HepG2 (cell line): ENCODE data around the gene PTPRO. TPM values are rescaled to one million over a fixed set of nuclear protein-coding genes. Genes with fewer than 3 reads are reported as not detected.

ENCODE experiments used
- ATAC-seq: fragments of 200-7000 bp; cut with Tn5 transposase; 3 replicates; pipeline ENCODE4 v1.9.1; 2020; ENCODE audit warnings: mild to moderate bottlenecking, moderate library complexity
- BruUV-seq: library from RNA; stranded (reverse); fragments of 400-500 nt; replicated peaks from 2 replicates; lab custom pipeline; 2021; lab: Mats Ljungman, UMichigan
- CTCF ChIA-PET: fragments of 300-600 bp; formaldehyde crosslinking; extraction: SDS; loops from one replicate; lab custom pipeline; 2021; ENCODE audit warnings: low total read pairs, inconsistent platforms, low intra/inter-chr PET ratio; lab: Yijun Ruan, JAX
- POLR2A ChIA-PET: fragments of 350-600 bp; sonication (Branson Sonifier 250); formaldehyde crosslinking; loops from one replicate; lab custom pipeline; 2020; ENCODE audit warnings: antibody characterized with exemption, inconsistent platforms; lab: Yijun Ruan, JAX
- DNase-seq: peaks from one replicate; pipeline ENCODE4 v3.0.0-alpha.2; 2015; ENCODE audit warnings: low spot score
- FAIRE-seq: peaks from 3 replicates; lab custom pipeline; 2011; peaks lifted over from hg19 to GRCh38; lab: Jason Lieb, UNC
- H2AFZ ChIP-seq: one replicate; pipeline ENCODE4 v1.6.1; 2011; ENCODE audit warnings: low read length, inconsistent platforms
- H3K27ac ChIP-seq: fragments of 300-600 bp; 3 replicates; pipeline ENCODE4 v1.8.0; 2011; ENCODE audit warnings: mixed run types, mild to moderate bottlenecking, mixed read lengths, low read length, inconsistent platforms; ENCODE audit not compliant: insufficient read depth; ENCODE audit errors: extremely low read length
- H3K27me3 ChIP-seq, 2 experiments: fragments of 200-600 bp in 1 of 2; 2 replicates in 1 of 2; 3 replicates in 1 of 2; pipeline versions ENCODE4 v1.6.0 to v1.8.0; 2011; ENCODE audit warnings: low read length in 2 of 2, mild to moderate bottlenecking in 2 of 2, moderate library complexity in 2 of 2, inconsistent platforms in 1 of 2; ENCODE audit not compliant: insufficient read depth in 2 of 2, control insufficient read depth in 1 of 2
- H3K36me3 ChIP-seq, 2 experiments: fragments of 200-600 bp in 1 of 2; replicated peaks in 1 of 2; 2 replicates in 1 of 2; 3 replicates in 1 of 2; pipeline versions ENCODE4 v1.5.1 to v1.8.0; 2011; ENCODE audit warnings: low read length in 2 of 2, inconsistent platforms in 1 of 2; ENCODE audit not compliant: insufficient read depth in 2 of 2, control insufficient read depth in 1 of 2
- H3K4me1 ChIP-seq: 2 replicates; pipeline ENCODE4 v1.5.1; 2012; ENCODE audit warnings: low read length, inconsistent platforms; ENCODE audit not compliant: insufficient read depth
- H3K4me2 ChIP-seq: 2 replicates; pipeline ENCODE4 v1.6.0; 2011; ENCODE audit warnings: low read depth, low read length, inconsistent platforms
- H3K4me3 ChIP-seq, 3 experiments: fragments of 200-600 bp in 1 of 3; sonication (generic), shearing (Covaris generic) in 1 of 3; replicated peaks in 1 of 3; 2 replicates each; pipeline ENCODE4 v1.5.1; 2011 to 2016; ENCODE audit warnings: low read length in 3 of 3, inconsistent platforms in 2 of 3, low read depth in 2 of 3, mild to moderate bottlenecking in 2 of 3, control low read depth in 1 of 3, mixed read lengths in 1 of 3; ENCODE audit not compliant: insufficient read depth in 1 of 3
- H3K79me2 ChIP-seq: one replicate; pipeline ENCODE4 v1.6.1; 2011; ENCODE audit warnings: low read length, inconsistent platforms; ENCODE audit not compliant: insufficient read depth
- H3K9ac ChIP-seq: 2 replicates; pipeline ENCODE4 v1.6.0; 2011; ENCODE audit warnings: mild to moderate bottlenecking, low read depth, low read length, inconsistent platforms; ENCODE audit not compliant: insufficient read depth
- H3K9me3 ChIP-seq: 2 replicates; pipeline ENCODE4 v1.5.1; 2012; ENCODE audit warnings: mild to moderate bottlenecking, low read length
- H4K20me1 ChIP-seq: 2 replicates; pipeline ENCODE4 v1.6.0; 2011; ENCODE audit warnings: inconsistent platforms, mild to moderate bottlenecking, low read length, moderate library complexity; ENCODE audit not compliant: insufficient read depth
- EHMT2 ChIP-seq: fragments of 200-600 bp; sonication (generic); IDR thresholded peaks from 2 replicates; pipeline ENCODE4 v1.7.0; 2017; ENCODE audit warnings: antibody characterized with exemption, low read depth, low read length, borderline replicate concordance
- FOXC1 ChIP-seq: sonication (generic); formaldehyde crosslinking; IDR thresholded peaks from 2 replicates; pipeline ENCODE4 v1.8.0; 2022; ENCODE audit warnings: mild to moderate bottlenecking, missing genetic modification reagents, borderline replicate concordance
- FOXO1 ChIP-seq: sonication (generic); formaldehyde crosslinking; IDR thresholded peaks from 2 replicates; pipeline ENCODE4 v1.4.0; 2020; ENCODE audit warnings: missing genetic modification reagents
- SRSF9 ChIP-seq: fragments of 200-400 bp; formaldehyde crosslinking; IDR thresholded peaks from 2 replicates; pipeline ENCODE4 v1.6.1; 2018; ENCODE audit warnings: borderline replicate concordance, mild to moderate bottlenecking, low read depth, low read length; ENCODE audit not compliant: insufficient read depth, poor library complexity, severe bottlenecking
- YEATS4 ChIP-seq: sonication (generic); formaldehyde crosslinking; IDR thresholded peaks from 2 replicates; pipeline ENCODE4 v1.4.0; 2020; ENCODE audit warnings: missing genetic modification reagents, borderline replicate concordance
- ZBTB3 ChIP-seq: sonication (generic); formaldehyde crosslinking; IDR thresholded peaks from 2 replicates; pipeline ENCODE4 v1.4.0; 2020; ENCODE audit warnings: low read depth, mild to moderate bottlenecking, moderate library complexity, missing genetic modification reagents, borderline replicate concordance
- ZNF275 ChIP-seq: sonication (generic); formaldehyde crosslinking; IDR thresholded peaks from 2 replicates; pipeline ENCODE4 v1.8.0; 2022; ENCODE audit warnings: missing genetic modification reagents, mild to moderate bottlenecking, inconsistent platforms, borderline replicate concordance
- ZNF362 ChIP-seq: sonication (generic); formaldehyde crosslinking; IDR thresholded peaks from 2 replicates; pipeline ENCODE4 v1.4.0; 2020; ENCODE audit warnings: missing genetic modification reagents, mild to moderate bottlenecking, borderline replicate concordance
- WGBS: methylation state at CpG from one replicate; pipeline ENCODE4 v1.1.6; 2017; ENCODE audit warnings: low lambda C conversion rate; 5-methylcytosine and 5-hydroxymethylcytosine counted together
- in situ Hi-C: cut with HindIII; loops from 2 replicates; pipeline ENCODE4 v1.10.0; 2017; ENCODE audit warnings: low pct_unique_long_range_greater_than_20kb; ENCODE audit not compliant: extremely low pct_ligation_motif_present
- intact Hi-C: fragments of 100-400 bp; cut with micrococcal nuclease; formaldehyde crosslinking; loops from one replicate; pipeline ENCODE4 v1.10.0; 2022; ENCODE audit not compliant: unreplicated experiment
- polyA plus RNA-seq, 8 experiments: library from polyadenylated mRNA; depleted of rRNA in 3 of 8; stranded (reverse) in 7 of 8; unstranded in 1 of 8; fragments of >200 nt; fragmentation: Illumina TruSeq in 4 of 8; extraction: Trizol in 4 of 8; gene quantifications; 2 replicates each; pipeline versions ENCODE4 v1.2.1 to v1.2.3, GENCODE V29; 2011 to 2016; ENCODE audit warnings: low read depth in 4 of 8, missing spikeins in 1 of 8, mixed read lengths in 1 of 8; ENCODE audit not compliant: insufficient read depth in 1 of 8
- total RNA-seq, 5 experiments: library from RNA; depleted of rRNA; stranded (reverse); fragments of >200 nt; fragmentation: Illumina TruSeq; extraction: Trizol; gene quantifications; 2 replicates each; pipeline ENCODE4 v1.2.3, GENCODE V29; 2016; ENCODE audit warnings: low read depth in 1 of 5

The PTPRO gene
- total and polyA plus RNA-seq, 2 of the 13 experiments (the other 11 are each of a cell fraction or from before 2014, with no cell fraction given) = 0.04 TPM; not detected in 1

- Histone ChIP-seq H3K9me3 (peaks cover 10% of the 10 kb centered on the region), H3K9ac (no peak overlapping the region), H3K4me3 (no peak overlapping the region), H3K36me3 (no peaks in the 10 kb centered on the region), H2AFZ (no peak overlapping the region), H3K4me1 (no peaks in the 10 kb centered on the region), H3K27me3 (no peaks in the 10 kb centered on the region), H3K79me2 (no peaks in the 10 kb centered on the region), H3K4me2 (no peak overlapping the region), H3K27ac (no peak overlapping the region), H4K20me1 (no peaks in the 10 kb centered on the region)
- 0% methylated on average over 2 of the region's 2 CpGs for WGBS
- DNase-seq = no peak
- FAIRE-seq = no peak
- TF ChIP-seq ZNF362 (CRISPR knock-in tag) (no peak), FOXC1 (CRISPR knock-in tag) (no peak), YEATS4 (CRISPR knock-in tag) (no peak), FOXO1 (no peak), EHMT2 (no peak), SRSF9 (no peak), ZBTB3 (no peak), ZNF275 (CRISPR knock-in tag) (no peak)
- CTCF ChIA-PET = no interaction called here
- ATAC-seq = no peak
- in situ Hi-C loops = no loop called here
- POLR2A ChIA-PET = no interaction called here
- BruUV-seq = no TSS peak
- intact Hi-C loops = no loop called here
Measured at GRCh38 chr12:15372352-15372751, 50.0 kb downstream of the PTPRO start.
